Right atrium auricular region (tissue), 2 donors: ENCODE results near the gene FLAD1. TPM values are rescaled to one million over a fixed set of nuclear protein-coding genes. Genes with fewer than 3 reads are reported as not detected.
A peak's percentile ranks its signal among the peaks of the same experiment; 100 is the strongest.

Source experiments
- DNase-seq: peaks from one replicate; pipeline ENCODE4 v3.0.0-alpha.2; 2019; ENCODE audit warnings: low spot score
- H3K27ac ChIP-seq, 2 donors: fragments of 200-600 bp; sonication (generic); 1 replicate in 1 of 2; 2 replicates in 1 of 2; pipeline ENCODE4 v1.5.1; 2016 to 2019
- H3K27me3 ChIP-seq, 2 donors: fragments of 200-600 bp; sonication (generic); one replicate each; pipeline versions ENCODE4 v1.5.1 to v1.6.0; 2017 to 2019
- H3K36me3 ChIP-seq: fragments of 200-600 bp; sonication (generic); one replicate; pipeline ENCODE4 v1.5.1; 2016
- H3K4me1 ChIP-seq, 2 donors: fragments of 200-600 bp; sonication (generic); one replicate each; pipeline versions ENCODE4 v1.5.1 to v1.6.0; 2017 to 2019
- H3K4me3 ChIP-seq, 2 donors: fragments of 200-600 bp; sonication (generic); 1 replicate in 1 of 2; 2 replicates in 1 of 2; pipeline ENCODE4 v1.5.1; 2017 to 2019; ENCODE audit warnings: mild to moderate bottlenecking in 1 of 2, moderate library complexity in 1 of 2
- H3K9me3 ChIP-seq, 2 donors: fragments of 200-600 bp; sonication (generic); one replicate each; pipeline ENCODE4 v1.5.1; 2019
- total RNA-seq, 2 donors: library from RNA; depleted of rRNA; stranded (reverse); fragments of >200 nt; gene quantifications; one replicate each; pipeline ENCODE4 v1.1.0, GENCODE V29; 2016
- TF ChIP-seq, protein P1 (sequence below), 2 donors: fragments of 200-600 bp; sonication (generic); IDR thresholded peaks; one replicate each; pipeline ENCODE4 v1.5.1; 2019; ENCODE audit warnings: antibody characterized with exemption in 2 of 2

Gene FLAD1
- total RNA-seq, 2 donors from 2014 or later, result 19.5 to 24.8 TPM

DNA sequence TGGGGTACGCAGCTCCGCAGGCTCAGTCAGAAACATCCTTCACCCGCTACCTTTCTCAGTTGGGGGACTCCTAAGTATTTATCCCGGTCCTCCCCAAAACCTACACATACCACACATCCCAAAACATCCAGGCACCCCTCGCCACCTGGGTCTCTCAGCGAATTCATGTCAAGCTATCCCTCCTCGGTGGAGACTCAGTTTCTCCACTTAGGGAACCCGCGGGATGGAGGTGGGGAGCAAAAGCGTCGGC lies 18.2 kb downstream of the FLAD1 start:
- Histone ChIP-seq H3K4me1 (peaks cover 0 to 45% of the 10 kb centered on the region in 2 donors), H3K4me3 (peak overlapping the region; percentile 87 to 92), H3K27ac (peak overlapping the region; percentile 98 to 99), H3K27me3 (no peaks in the 10 kb centered on the region), H3K36me3 (no peaks in the 10 kb centered on the region), H3K9me3 (no peaks in the 10 kb centered on the region)
- DNase-seq, result no peak
- TF ChIP-seq, protein P1, sequence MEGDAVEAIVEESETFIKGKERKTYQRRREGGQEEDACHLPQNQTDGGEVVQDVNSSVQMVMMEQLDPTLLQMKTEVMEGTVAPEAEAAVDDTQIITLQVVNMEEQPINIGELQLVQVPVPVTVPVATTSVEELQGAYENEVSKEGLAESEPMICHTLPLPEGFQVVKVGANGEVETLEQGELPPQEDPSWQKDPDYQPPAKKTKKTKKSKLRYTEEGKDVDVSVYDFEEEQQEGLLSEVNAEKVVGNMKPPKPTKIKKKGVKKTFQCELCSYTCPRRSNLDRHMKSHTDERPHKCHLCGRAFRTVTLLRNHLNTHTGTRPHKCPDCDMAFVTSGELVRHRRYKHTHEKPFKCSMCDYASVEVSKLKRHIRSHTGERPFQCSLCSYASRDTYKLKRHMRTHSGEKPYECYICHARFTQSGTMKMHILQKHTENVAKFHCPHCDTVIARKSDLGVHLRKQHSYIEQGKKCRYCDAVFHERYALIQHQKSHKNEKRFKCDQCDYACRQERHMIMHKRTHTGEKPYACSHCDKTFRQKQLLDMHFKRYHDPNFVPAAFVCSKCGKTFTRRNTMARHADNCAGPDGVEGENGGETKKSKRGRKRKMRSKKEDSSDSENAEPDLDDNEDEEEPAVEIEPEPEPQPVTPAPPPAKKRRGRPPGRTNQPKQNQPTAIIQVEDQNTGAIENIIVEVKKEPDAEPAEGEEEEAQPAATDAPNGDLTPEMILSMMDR (IDR thresholded peaks at IDR 0.05), result no peak

DNA sequence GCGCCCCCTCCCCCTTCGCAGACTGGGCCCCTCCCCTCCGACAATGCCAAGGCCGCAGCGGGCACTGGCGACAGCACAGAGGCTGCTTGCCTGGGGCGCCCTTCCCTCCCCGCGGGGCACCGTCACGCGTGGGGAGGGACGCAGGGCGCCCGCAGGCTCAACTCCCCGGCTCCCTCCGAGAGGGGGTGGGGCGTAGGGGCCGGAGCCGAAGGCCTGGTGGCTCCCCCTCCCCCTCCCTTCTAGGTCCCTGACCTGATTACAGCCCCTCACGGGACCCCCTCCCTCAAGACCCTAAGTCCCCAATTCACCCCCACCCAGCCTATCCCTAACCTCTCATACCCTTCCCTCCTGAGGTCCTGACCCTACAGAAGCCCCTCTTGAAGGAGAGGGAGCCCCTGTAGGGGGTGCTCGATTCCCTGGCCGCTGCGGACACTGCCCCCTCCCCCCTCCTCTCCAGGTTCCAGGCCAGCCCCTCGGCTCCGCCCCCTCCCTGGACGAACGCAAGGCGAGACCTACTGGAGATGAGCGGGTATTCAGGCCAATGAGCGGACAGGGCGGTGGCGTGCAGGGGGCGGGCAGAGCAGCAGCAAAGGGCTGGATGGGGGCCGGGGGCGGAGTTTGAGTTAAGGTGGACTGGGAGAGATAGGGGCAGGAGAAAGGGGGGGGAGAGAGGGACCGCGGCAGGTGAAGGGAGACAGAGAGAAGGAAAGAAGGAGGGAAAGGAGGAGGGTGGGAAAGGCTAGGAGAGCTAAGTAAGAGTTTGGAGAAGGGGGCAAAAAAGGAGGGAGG lies 18.7 kb downstream of the FLAD1 start:
- TF ChIP-seq, protein P1 (IDR thresholded peaks at IDR 0.05), result peak; percentile 37 to 65
- Histone ChIP-seq H3K27me3 (no peaks in the 10 kb centered on the region), H3K4me1 (peaks cover 0 to 50% of the 10 kb centered on the region in 2 donors), H3K4me3 (peak overlapping the region; percentile 87 to 92), H3K36me3 (no peaks in the 10 kb centered on the region), H3K27ac (peak overlapping the region; percentile 98 to 99), H3K9me3 (no peaks in the 10 kb centered on the region)
- DNase-seq, result peak; percentile 100

DNA sequence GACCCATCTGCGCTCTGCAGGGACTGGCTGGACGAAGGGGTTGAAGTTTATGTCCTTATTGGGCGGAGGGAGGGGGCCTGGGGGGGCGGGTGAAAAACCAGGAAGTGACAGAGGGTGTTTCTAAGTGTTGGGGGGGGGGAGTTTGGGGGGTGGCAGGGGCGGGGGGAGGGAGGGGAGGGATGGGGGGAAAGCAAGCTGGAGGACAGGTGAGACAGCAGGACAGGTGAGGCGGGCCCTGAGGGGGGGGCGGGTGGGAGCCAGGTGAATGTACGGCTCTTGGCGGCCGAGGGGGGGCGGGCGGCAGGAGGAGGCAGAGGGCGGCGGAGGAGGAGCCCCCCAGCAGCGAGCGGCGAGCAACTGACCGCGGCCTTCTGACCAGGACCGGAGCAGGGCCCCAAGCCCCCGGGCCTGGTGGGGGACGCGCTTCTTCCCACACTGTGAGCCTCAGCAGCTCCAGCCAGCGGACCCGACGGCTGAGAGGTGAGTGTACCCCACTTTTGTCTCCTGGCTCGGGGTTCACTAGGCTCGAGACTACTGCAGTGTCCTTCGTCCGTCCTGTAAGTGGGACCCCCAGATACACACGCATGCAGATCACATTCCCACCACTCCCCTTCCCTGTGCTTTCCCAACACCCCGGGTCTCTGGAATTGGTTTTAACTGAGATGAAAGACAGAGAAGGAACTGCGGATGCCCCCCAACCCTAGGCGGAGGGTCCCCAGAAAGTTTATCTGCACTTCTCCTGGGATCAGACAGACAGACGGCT lies 19.5 kb downstream of the FLAD1 start, which contains the start of gene ZBTB7B:
TSS of gene ZBTB7B (plus strand) at position 339 of the 763 bp plus-strand sequence. CDS start 11,859 bp downstream, outside the sequence.
- no peak for DNase-seq

DNA sequence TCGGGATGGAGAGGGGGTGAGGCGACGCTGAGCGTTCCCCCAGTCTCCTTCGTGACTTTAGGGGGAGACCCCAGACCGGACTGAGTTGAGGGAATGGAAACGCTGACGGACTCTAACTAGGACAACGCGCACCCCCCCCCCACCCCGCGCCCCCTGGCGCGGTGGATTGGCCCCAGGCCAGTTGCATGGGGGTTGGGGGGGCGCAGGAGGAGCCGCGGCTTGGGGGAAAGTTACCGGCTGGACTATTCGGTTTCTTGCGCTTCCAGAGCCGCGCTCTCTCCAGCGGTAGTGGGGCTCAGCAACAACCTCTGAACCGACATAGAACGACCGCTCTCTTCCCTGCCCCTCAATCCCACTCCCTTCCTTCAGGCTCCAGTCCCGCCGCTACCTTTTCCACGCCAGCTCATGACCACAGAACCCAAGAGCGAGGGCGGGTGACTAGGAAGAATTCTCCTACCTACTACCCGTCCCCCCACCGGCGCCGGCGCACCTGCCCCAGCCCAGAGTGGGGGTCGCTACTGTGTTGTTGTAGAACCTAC lies 20.2 kb downstream of the FLAD1 start:
- DNase-seq, result no peak
- Histone ChIP-seq H3K4me1 (peaks cover 0 to 65% of the 10 kb centered on the region in 2 donors), H3K36me3 (no peaks in the 10 kb centered on the region), H3K4me3 (peak overlapping the region; percentile 87 to 92), H3K27me3 (no peaks in the 10 kb centered on the region), H3K27ac (peak overlapping the region; percentile 98 to 99), H3K9me3 (no peaks in the 10 kb centered on the region)
- TF ChIP-seq, protein P1 (IDR thresholded peaks at IDR 0.05), result no peak

More for the DNA sequence above, 19.5 kb downstream of the FLAD1 start, which contains the start of gene ZBTB7B:
- Histone ChIP-seq H3K9me3 (no peaks in the 10 kb centered on the region), H3K36me3 (no peaks in the 10 kb centered on the region), H3K27me3 (no peaks in the 10 kb centered on the region), H3K4me1 (peaks cover 0 to 58% of the 10 kb centered on the region in 2 donors), H3K27ac (peak within 1 kb of the TSS; percentile 98 to 99), H3K4me3 (peak within 1 kb of the TSS; percentile 87 to 92)
- TF ChIP-seq, protein P1 (IDR thresholded peaks at IDR 0.05), result no peak

DNA sequence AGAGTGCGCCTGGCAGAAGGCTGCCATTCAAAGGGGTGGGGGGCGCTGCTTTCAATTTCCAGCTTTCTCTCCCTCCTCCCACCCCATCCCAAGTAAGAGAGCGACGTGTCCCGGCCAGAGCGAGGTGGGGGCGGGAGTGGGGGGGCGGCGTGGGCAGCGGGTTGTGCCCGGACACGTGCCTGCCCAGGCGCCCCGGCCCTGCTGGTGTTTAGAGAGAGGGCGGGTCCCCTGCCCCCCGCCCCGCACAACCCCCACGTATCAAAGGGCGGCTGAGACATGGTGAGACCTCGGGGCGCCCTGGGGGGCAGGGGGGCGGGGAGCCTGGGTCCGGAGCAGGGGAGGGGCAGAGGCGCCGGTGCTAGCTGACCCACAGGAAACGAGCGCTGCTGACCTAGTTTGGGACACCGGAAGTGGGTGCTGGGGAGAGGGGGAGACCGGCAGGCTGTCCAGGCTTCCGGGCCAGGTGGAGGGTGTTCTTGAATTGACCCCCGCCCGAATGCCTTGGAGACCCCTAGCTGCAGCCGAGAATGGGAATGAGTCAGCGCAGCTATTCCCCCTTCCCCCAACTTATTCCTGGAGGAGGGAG lies 20.7 kb downstream of the FLAD1 start:
- Histone ChIP-seq H3K36me3 (no peaks in the 10 kb centered on the region), H3K9me3 (no peaks in the 10 kb centered on the region), H3K4me1 (peaks cover 0 to 68% of the 10 kb centered on the region in 2 donors), H3K27me3 (no peaks in the 10 kb centered on the region), H3K27ac (peak overlapping the region; percentile 98 to 99), H3K4me3 (peak overlapping the region; percentile 87 to 92)
- peak; percentile 79 for DNase-seq
- TF ChIP-seq, protein P1 (IDR thresholded peaks at IDR 0.05), result no peak
